ENCODE measurements around the gene SHC3.

The SHC3 gene

GRCh38 chr9:88974641-88975040 lies 204.0 kb downstream of the SHC3 start:
- Histone ChIP-seq H3K18ac (ENCODE audit: low read length) (no peak overlapping the region), H3K27me3 (ENCODE audit: insufficient read depth, low read length) (no peaks in the 10 kb centered on the region), H3K27ac (ENCODE audit: low read depth, low read length) (no peak overlapping the region), H4K12ac (ENCODE audit: low read depth, low read length) (no peak overlapping the region), H3K9me3 (ENCODE audit: insufficient read depth, low read depth, low read length) (peaks cover 6% of the 10 kb centered on the region), H3K36me3 (ENCODE audit: control insufficient read depth in 1 of 2, insufficient read depth in 2 of 2, low read length in 2 of 2) (no peaks in the 10 kb centered on the region), H2BK12ac (ENCODE audit: low read length) (no peak overlapping the region), H3K79me1 (ENCODE audit: low read length) (no peaks in the 10 kb centered on the region), H4K8ac (ENCODE audit: low read depth, low read length) (no peak overlapping the region), H2BK120ac (ENCODE audit: insufficient read depth, low read length, poor library complexity) (no peak overlapping the region), H3K9ac (ENCODE audit: low read length) (no peak overlapping the region), H3K4ac (ENCODE audit: low read depth, low read length) (no peak overlapping the region), H2AFZ (ENCODE audit: insufficient read depth, low read length, poor library complexity) (no peak overlapping the region), H3K23ac (ENCODE audit: low read length) (no peak overlapping the region), H3K4me2 (ENCODE audit: low read length) (no peak overlapping the region), H2AK5ac (ENCODE audit: low read length) (no peak overlapping the region), H2BK5ac (ENCODE audit: low read depth, low read length, poor library complexity) (no peak overlapping the region), H3K14ac (ENCODE audit: low read length) (no peak overlapping the region), H3K4me1 (ENCODE audit: control insufficient read depth in 1 of 2, insufficient read depth in 2 of 2, low read length in 2 of 2) (no peaks in the 10 kb centered on the region), H4K91ac (ENCODE audit: low read depth, low read length) (no peak overlapping the region), H3K4me3 (ENCODE audit: low read depth, low read length) (no peak overlapping the region), H3K79me2 (ENCODE audit: control insufficient read depth, insufficient read depth, low read length, poor library complexity) (no peaks in the 10 kb centered on the region)
- no CpG with 5 or more reads among the region's 7 CpGs for whole genome bisulfite sequencing (ENCODE audit: extremely low coverage, insufficient coverage, insufficient read length)
- DNase-seq = no peak

- WGBS (ENCODE audit: extremely low coverage, insufficient coverage, insufficient read length) = no CpG with 5 or more reads among the region's 12 CpGs
- no peak overlapping the region for H2BK12ac ChIP-seq (ENCODE audit: low read length)
- no peak for DNase-seq
- H3K36me3 ChIP-seq (ENCODE audit: control insufficient read depth in 1 of 2, insufficient read depth in 2 of 2, low read length in 2 of 2) = no peaks in the 10 kb centered on the region
- no peak overlapping the region for H3K18ac ChIP-seq (ENCODE audit: low read length)
- H3K27ac ChIP-seq (ENCODE audit: low read depth, low read length) = no peak overlapping the region
- no peaks in the 10 kb centered on the region for H3K79me2 ChIP-seq (ENCODE audit: control insufficient read depth, insufficient read depth, low read length, poor library complexity)
- H3K27me3 ChIP-seq (ENCODE audit: insufficient read depth, low read length) = no peaks in the 10 kb centered on the region
- H2BK120ac ChIP-seq (ENCODE audit: insufficient read depth, low read length, poor library complexity) = no peak overlapping the region
- H2BK5ac ChIP-seq (ENCODE audit: low read depth, low read length, poor library complexity) = no peak overlapping the region
- H3K4ac ChIP-seq (ENCODE audit: low read depth, low read length) = no peak overlapping the region
- no peaks in the 10 kb centered on the region for H3K79me1 ChIP-seq (ENCODE audit: low read length)
- no peaks in the 10 kb centered on the region for H3K4me1 ChIP-seq (ENCODE audit: control insufficient read depth in 1 of 2, insufficient read depth in 2 of 2, low read length in 2 of 2)
- H4K12ac ChIP-seq (ENCODE audit: low read depth, low read length) = no peak overlapping the region
- H3K9me3 ChIP-seq (ENCODE audit: insufficient read depth, low read depth, low read length) = peaks cover 6% of the 10 kb centered on the region
- H2AFZ ChIP-seq (ENCODE audit: insufficient read depth, low read length, poor library complexity) = no peak overlapping the region
- no peak overlapping the region for H4K8ac ChIP-seq (ENCODE audit: low read depth, low read length)
- no peak overlapping the region for H3K14ac ChIP-seq (ENCODE audit: low read length)
- no peak overlapping the region for H3K9ac ChIP-seq (ENCODE audit: low read length)
- H3K4me2 ChIP-seq (ENCODE audit: low read length) = no peak overlapping the region
- H4K91ac ChIP-seq (ENCODE audit: low read depth, low read length) = no peak overlapping the region
- H2AK5ac ChIP-seq (ENCODE audit: low read length) = no peak overlapping the region
- peak overlapping the region; percentile 47 for H3K4me3 ChIP-seq (ENCODE audit: low read depth, low read length)
- H3K23ac ChIP-seq (ENCODE audit: low read length) = peak overlapping the region; percentile 23
These were observed 205.2 kb downstream of the SHC3 start for GRCh38 chr9:88973281-88974045.

- no peaks in the 10 kb centered on the region for H3K36me3 ChIP-seq (ENCODE audit: control insufficient read depth in 1 of 2, insufficient read depth in 2 of 2, low read length in 2 of 2)
- no peak overlapping the region for H3K27ac ChIP-seq (ENCODE audit: low read depth, low read length)
- H3K23ac ChIP-seq (ENCODE audit: low read length) = no peak overlapping the region
- H3K4me2 ChIP-seq (ENCODE audit: low read length) = no peak overlapping the region
- H3K9me3 ChIP-seq (ENCODE audit: insufficient read depth, low read depth, low read length) = peaks cover 6% of the 10 kb centered on the region
- H3K4me1 ChIP-seq (ENCODE audit: control insufficient read depth in 1 of 2, insufficient read depth in 2 of 2, low read length in 2 of 2) = no peaks in the 10 kb centered on the region
- H4K8ac ChIP-seq (ENCODE audit: low read depth, low read length) = no peak overlapping the region
- no peak overlapping the region for H4K91ac ChIP-seq (ENCODE audit: low read depth, low read length)
- H3K4me3 ChIP-seq (ENCODE audit: low read depth, low read length) = no peak overlapping the region
- H3K9ac ChIP-seq (ENCODE audit: low read length) = no peak overlapping the region
- H3K79me2 ChIP-seq (ENCODE audit: control insufficient read depth, insufficient read depth, low read length, poor library complexity) = no peaks in the 10 kb centered on the region
- no CpG with 5 or more reads among the region's 4 CpGs for WGBS (ENCODE audit: extremely low coverage, insufficient coverage, insufficient read length)
- no peak overlapping the region for H2AFZ ChIP-seq (ENCODE audit: insufficient read depth, low read length, poor library complexity)
- no peak overlapping the region for H3K18ac ChIP-seq (ENCODE audit: low read length)
- H3K79me1 ChIP-seq (ENCODE audit: low read length) = no peaks in the 10 kb centered on the region
- H3K27me3 ChIP-seq (ENCODE audit: insufficient read depth, low read length) = no peaks in the 10 kb centered on the region
- no peak overlapping the region for H3K14ac ChIP-seq (ENCODE audit: low read length)
- no peak overlapping the region for H2AK5ac ChIP-seq (ENCODE audit: low read length)
- no peak overlapping the region for H2BK120ac ChIP-seq (ENCODE audit: insufficient read depth, low read length, poor library complexity)
- no peak overlapping the region for H2BK5ac ChIP-seq (ENCODE audit: low read depth, low read length, poor library complexity)
- DNase-seq = no peak
- H4K12ac ChIP-seq (ENCODE audit: low read depth, low read length) = no peak overlapping the region
- no peak overlapping the region for H2BK12ac ChIP-seq (ENCODE audit: low read length)
- no peak overlapping the region for H3K4ac ChIP-seq (ENCODE audit: low read depth, low read length)
These were observed 206.2 kb downstream of the SHC3 start for GRCh38 chr9:88972401-88972800.

- Histone ChIP-seq H3K4me3 (ENCODE audit: low read depth, low read length) (no peak overlapping the region), H3K27me3 (ENCODE audit: insufficient read depth, low read length) (no peaks in the 10 kb centered on the region), H2AFZ (ENCODE audit: insufficient read depth, low read length, poor library complexity) (no peak overlapping the region), H3K4me2 (ENCODE audit: low read length) (no peak overlapping the region), H2AK5ac (ENCODE audit: low read length) (no peak overlapping the region), H4K8ac (ENCODE audit: low read depth, low read length) (no peak overlapping the region), H2BK12ac (ENCODE audit: low read length) (no peak overlapping the region), H3K79me1 (ENCODE audit: low read length) (no peaks in the 10 kb centered on the region), H3K4ac (ENCODE audit: low read depth, low read length) (no peak overlapping the region), H3K18ac (ENCODE audit: low read length) (no peak overlapping the region), H3K27ac (ENCODE audit: low read depth, low read length) (no peak overlapping the region), H2BK120ac (ENCODE audit: insufficient read depth, low read length, poor library complexity) (no peak overlapping the region), H2BK5ac (ENCODE audit: low read depth, low read length, poor library complexity) (no peak overlapping the region), H4K12ac (ENCODE audit: low read depth, low read length) (no peak overlapping the region), H3K14ac (ENCODE audit: low read length) (no peak overlapping the region), H4K91ac (ENCODE audit: low read depth, low read length) (no peak overlapping the region), H3K9ac (ENCODE audit: low read length) (no peak overlapping the region), H3K79me2 (ENCODE audit: control insufficient read depth, insufficient read depth, low read length, poor library complexity) (no peaks in the 10 kb centered on the region), H3K4me1 (ENCODE audit: control insufficient read depth in 1 of 2, insufficient read depth in 2 of 2, low read length in 2 of 2) (no peaks in the 10 kb centered on the region), H3K36me3 (ENCODE audit: control insufficient read depth in 1 of 2, insufficient read depth in 2 of 2, low read length in 2 of 2) (no peaks in the 10 kb centered on the region), H3K9me3 (ENCODE audit: insufficient read depth, low read depth, low read length) (peaks cover 6% of the 10 kb centered on the region), H3K23ac (ENCODE audit: low read length) (no peak overlapping the region)
- WGBS (ENCODE audit: extremely low coverage, insufficient coverage, insufficient read length) = no CpG with 5 or more reads among the region's 23 CpGs
- no peak for DNase-seq
These were observed 207.3 kb downstream of the SHC3 start for GRCh38 chr9:88971131-88971960.

Measured in trophoblast cell (in vitro differentiated cells and primary cell).